SK-N-SH (cell line): ENCODE results near the gene RNF180. TPM values are rescaled to one million over a fixed set of nuclear protein-coding genes. Genes with fewer than 3 reads are reported as not detected.

ENCODE experiments used
- CTCF ChIA-PET: fragments of 300-600, 350-600 bp; formaldehyde crosslinking; extraction: SDS; loops from one replicate; lab custom pipeline; 2021; lab: Yijun Ruan, JAX
- POLR2A ChIA-PET: fragments of 350-600 bp; sonication (Branson Sonifier 250); formaldehyde crosslinking; extraction: SDS; loops from one replicate; lab custom pipeline; 2020; ENCODE audit warnings: antibody characterized with exemption, inconsistent platforms; lab: Yijun Ruan, JAX
- DNase-seq: peaks from one replicate; pipeline ENCODE4 v3.0.0; 2012
- H2AFZ ChIP-seq: fragments of 200-600 bp; sonication (generic); 2 replicates; pipeline ENCODE4 v1.8.1; 2016; ENCODE audit warnings: antibody characterized with exemption, mild to moderate bottlenecking, low read depth
- H3F3A ChIP-seq: fragments of 200-600 bp; sonication (generic); replicated peaks from 2 replicates; pipeline ENCODE3; 2016; ENCODE audit warnings: antibody characterized with exemption, mild to moderate bottlenecking; ENCODE audit not compliant: insufficient read depth
- H3K27ac ChIP-seq, 2 experiments: fragments of 200-500 bp in 1 of 2; fragments of 200-600 bp in 1 of 2; sonication (Bioruptor generic) in 1 of 2; sonication (generic), shearing (Covaris generic) in 1 of 2; 2 replicates each; pipeline versions ENCODE4 v1.5.1 to v1.6.1; 2014 to 2016; ENCODE audit warnings: low read depth in 2 of 2, inconsistent platforms in 1 of 2, low read length in 1 of 2, mild to moderate bottlenecking in 1 of 2, mixed read lengths in 1 of 2
- H3K27me3 ChIP-seq: fragments of 200-600 bp; sonication (generic), shearing (Covaris generic); 2 replicates; pipeline ENCODE4 v1.6.1; 2016; ENCODE audit warnings: mixed run types; ENCODE audit not compliant: insufficient read depth
- H3K36me3 ChIP-seq, 2 experiments: fragments of 200-500 bp in 1 of 2; fragments of 200-600 bp in 1 of 2; sonication (Bioruptor generic) in 1 of 2; sonication (generic) in 1 of 2; replicated peaks in 1 of 2; 2 replicates each; pipeline versions ENCODE3 to v1.5.1; 2014 to 2016; ENCODE audit warnings: low read length in 1 of 2, mild to moderate bottlenecking in 1 of 2; ENCODE audit not compliant: insufficient read depth in 2 of 2, control insufficient read depth in 1 of 2
- H3K4me1 ChIP-seq, 2 experiments: fragments of 200-500 bp in 1 of 2; fragments of 200-600 bp in 1 of 2; sonication (Bioruptor generic) in 1 of 2; sonication (generic), shearing (Covaris generic) in 1 of 2; 2 replicates each; pipeline versions ENCODE4 v1.5.1 to v1.6.1; 2014 to 2016; ENCODE audit warnings: low read depth in 1 of 2, low read length in 1 of 2, mixed run types in 1 of 2; ENCODE audit not compliant: insufficient read depth in 2 of 2, control insufficient read depth in 1 of 2
- H3K4me2 ChIP-seq: fragments of 200-600 bp; sonication (generic), shearing (Covaris generic); 2 replicates; pipeline ENCODE4 v1.6.1; 2017; ENCODE audit warnings: mixed run types
- H3K4me3 ChIP-seq, 2 experiments: fragments of 200-500 bp in 1 of 2; fragments of 200-600 bp in 1 of 2; sonication (Bioruptor generic) in 1 of 2; sonication (generic), shearing (Covaris generic) in 1 of 2; 2 replicates each; pipeline versions ENCODE4 v1.5.1 to v1.8.1; 2014 to 2016; ENCODE audit warnings: low read depth in 2 of 2, inconsistent platforms in 1 of 2, low read length in 1 of 2, mild to moderate bottlenecking in 1 of 2, mixed read lengths in 1 of 2, moderate library complexity in 1 of 2
- H3K79me2 ChIP-seq: fragments of 200-600 bp; sonication (generic); 2 replicates; pipeline ENCODE4 v1.8.1; 2017; ENCODE audit warnings: mild to moderate bottlenecking; ENCODE audit not compliant: insufficient read depth
- H3K9ac ChIP-seq: fragments of 200-600 bp; sonication (generic); 2 replicates; pipeline ENCODE4 v1.6.1; 2017; ENCODE audit warnings: mixed run types
- H3K9me2 ChIP-seq: fragments of 200-600 bp; sonication (generic); 2 replicates; pipeline ENCODE4 v1.6.1; 2017; ENCODE audit warnings: mixed run types
- H3K9me3 ChIP-seq: fragments of 200-600 bp; sonication (generic); 2 replicates; pipeline ENCODE4 v1.6.1; 2017; ENCODE audit warnings: mixed run types, mild to moderate bottlenecking, moderate library complexity
- H4K20me1 ChIP-seq: fragments of 200-600 bp; sonication (generic); 2 replicates; pipeline ENCODE4 v1.6.1; 2017; ENCODE audit warnings: mild to moderate bottlenecking, mixed run types; ENCODE audit not compliant: insufficient read depth
- IRF3 ChIP-seq: fragments of 150-350 bp; IDR thresholded peaks from 2 replicates; pipeline ENCODE4 v1.6.1; 2016; ENCODE audit warnings: mild to moderate bottlenecking, low read depth, low read length
- NFIC ChIP-seq: IDR thresholded peaks from 2 replicates; pipeline ENCODE4 v1.4.0; 2012; ENCODE audit warnings: borderline replicate concordance
- PBX3 ChIP-seq: IDR thresholded peaks from 2 replicates; pipeline ENCODE4; 2012
- REST ChIP-seq: IDR thresholded peaks from 2 replicates; pipeline ENCODE4 v1.6.1; 2012; ENCODE audit warnings: mild to moderate bottlenecking, low read depth, low read length, moderate library complexity
- YY1 ChIP-seq: IDR thresholded peaks from 2 replicates; pipeline ENCODE4 v1.4.0; 2012; ENCODE audit warnings: low read depth, mild to moderate bottlenecking
- WGBS: methylation state at CpG from one replicate; pipeline ENCODE4 v1.1.6; 2017; ENCODE audit warnings: low lambda C conversion rate; 5-methylcytosine and 5-hydroxymethylcytosine counted together
- polyA plus RNA-seq, 3 experiments: library from polyadenylated mRNA; depleted of rRNA; stranded (reverse); fragments of >200 nt; gene quantifications; 2 replicates each; pipeline ENCODE4 v1.2.3, GENCODE V29; 2012

The RNF180 gene
- polyA plus RNA-seq, 1 of the 3 experiments (the other 2 are of a cell fraction), result 0.02 TPM

- Histone ChIP-seq H3K27me3 (no peaks in the 10 kb centered on the region), H2AFZ (no peak overlapping the region), H3K27ac (no peak overlapping the region), H3K9me2 (no peaks in the 10 kb centered on the region), H3K4me2 (no peak overlapping the region), H3K4me3 (no peak overlapping the region), H3K4me1 (no peaks in the 10 kb centered on the region), H3K79me2 (no peaks in the 10 kb centered on the region), H3K9me3 (no peaks in the 10 kb centered on the region), H3F3A (no peaks in the 10 kb centered on the region), H3K36me3 (no peaks in the 10 kb centered on the region), H4K20me1 (no peaks in the 10 kb centered on the region), H3K9ac (no peak overlapping the region)
- POLR2A ChIA-PET, result no interaction called here
- CTCF ChIA-PET, result no interaction called here
- 0% methylated on average over 2 of the region's 2 CpGs for WGBS
- no peak for TF ChIP-seq NFIC
- TF ChIP-seq PBX3, result no peak
- TF ChIP-seq REST, result no peak
- no peak for DNase-seq
Measured at GRCh38 chr5:64299805-64300204, 134.2 kb downstream of the RNF180 start.

GRCh38 chr5:64301566-64301965, 135.9 kb downstream of the RNF180 start:
- no peak overlapping the region for H2AFZ ChIP-seq
- no peak overlapping the region for H3K4me2 ChIP-seq
- no peak overlapping the region for H3K9ac ChIP-seq
- H3K27ac ChIP-seq, result no peak overlapping the region
- H3K27me3 ChIP-seq, result no peaks in the 10 kb centered on the region
- CTCF ChIA-PET, result no interaction called here
- no peaks in the 10 kb centered on the region for H3K79me2 ChIP-seq
- no peaks in the 10 kb centered on the region for H3F3A ChIP-seq
- TF ChIP-seq YY1, result no peak
- TF ChIP-seq NFIC, result no peak
- TF ChIP-seq IRF3, result no peak
- TF ChIP-seq, all 33 proteins: peak for 0
- Histone ChIP-seq H3K36me3 (no peaks in the 10 kb centered on the region), H3K9me2 (no peaks in the 10 kb centered on the region), H3K4me3 (no peak overlapping the region), H3K9me3 (no peaks in the 10 kb centered on the region), H3K4me1 (no peaks in the 10 kb centered on the region), H4K20me1 (no peaks in the 10 kb centered on the region)
- POLR2A ChIA-PET, result no interaction called here
- no peak for DNase-seq
